Naive B cell (primary cell): ENCODE measurements around the gene STAT5A. TPM values are rescaled to one million over a fixed set of nuclear protein-coding genes. Genes with fewer than 3 reads are reported as not detected.
"Not testable (repeated sequence)": the region's sequence is repeated elsewhere in the genome, so short reads cannot be mapped to it uniquely, and the experiment has no call there.

ENCODE experiments used
- ATAC-seq, 2 donors: fragments of 150-1000 bp; cut with Tn5 transposase; 2 replicates each; pipeline ENCODE4 v1.10.0; 2021; ENCODE audit warnings: low read depth in 2 of 2, mild to moderate bottlenecking in 2 of 2, moderate library complexity in 2 of 2
- DNase-seq: peaks from one replicate; pipeline ENCODE4 v3.0.0; 2022
- H3K27ac Mint-ChIP-seq, 6 donors: one replicate each; pipeline ENCODE4 v1.8.0; 2020 to 2022; ENCODE audit warnings: mild to moderate bottlenecking in 6 of 6, mixed read lengths in 6 of 6, moderate library complexity in 5 of 6, inconsistent platforms in 2 of 6
- H3K27me3 Mint-ChIP-seq, 3 donors: one replicate each; pipeline ENCODE4 v1.8.0; 2021 to 2022; ENCODE audit warnings: mixed read lengths in 3 of 3, mild to moderate bottlenecking in 1 of 3
- H3K36me3 Mint-ChIP-seq, 2 donors: one replicate each; pipeline ENCODE4 v1.8.0; 2020 to 2022; ENCODE audit warnings: mixed read lengths in 2 of 2, inconsistent platforms in 1 of 2, mild to moderate bottlenecking in 1 of 2
- H3K4me1 Mint-ChIP-seq, 3 donors: one replicate each; pipeline ENCODE4 v1.8.0; 2020 to 2022; ENCODE audit warnings: mixed read lengths in 3 of 3, inconsistent platforms in 1 of 3, mild to moderate bottlenecking in 1 of 3, moderate library complexity in 1 of 3
- H3K4me3 Mint-ChIP-seq, 8 donors: one replicate each; pipeline ENCODE4 v1.8.0; 2020 to 2022; ENCODE audit warnings: mild to moderate bottlenecking in 8 of 8, mixed read lengths in 8 of 8, moderate library complexity in 8 of 8, inconsistent platforms in 2 of 8
- H3K9me3 Mint-ChIP-seq, 7 donors: one replicate each; pipeline ENCODE4 v1.8.0; 2020 to 2022; ENCODE audit warnings: mixed read lengths in 7 of 7, mild to moderate bottlenecking in 5 of 7, inconsistent platforms in 2 of 7, moderate library complexity in 1 of 7
- polyA plus RNA-seq, 6 donors: library from polyadenylated mRNA; unstranded; fragments of 300-500 nt; fragmentation: Illumina TruSeq; gene quantifications; one replicate each; pipeline ENCODE4 v1.2.3, GENCODE V29; 2021; ENCODE audit warnings: low read depth in 6 of 6

STAT5A gene
- polyA plus RNA-seq, 6 donors from 2014 or later = 24.6 to 53.2 (median 45.2) TPM

DNA sequence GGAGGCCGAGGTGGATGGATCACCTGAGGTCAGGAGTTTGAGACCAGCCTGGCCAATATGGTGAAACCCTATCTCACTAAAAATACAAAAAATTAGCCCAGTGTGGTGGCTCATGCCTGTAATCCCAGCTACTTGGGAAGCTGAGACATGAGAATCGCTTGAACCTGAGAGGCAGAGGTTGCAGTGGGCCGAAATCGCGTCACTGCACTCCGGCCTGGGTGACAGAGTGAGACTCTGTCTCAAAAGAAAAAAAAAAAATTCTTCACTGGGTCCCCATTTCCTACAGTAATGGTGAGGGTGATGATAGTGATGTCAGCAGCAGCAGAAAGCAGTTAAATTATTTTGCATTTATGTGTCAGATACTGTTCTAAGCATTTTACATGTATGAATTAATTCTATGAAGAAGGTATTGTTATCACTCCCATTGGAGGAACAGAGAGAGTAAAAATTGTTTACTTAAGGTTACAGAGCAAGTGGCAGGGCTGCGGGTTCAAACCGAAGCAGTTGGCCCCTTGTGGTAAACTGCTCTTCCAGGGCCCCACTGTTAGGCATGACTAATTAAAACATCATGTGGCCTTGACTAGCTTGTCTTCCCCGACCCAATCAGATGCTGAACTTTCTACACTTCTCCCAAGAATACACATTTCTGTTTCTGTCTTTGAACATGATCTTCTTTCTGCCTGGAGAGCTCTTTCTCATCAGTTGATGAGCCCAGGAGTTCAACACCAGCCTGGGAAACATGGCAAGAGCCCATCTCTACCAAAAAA lies 54.1 kb downstream of the STAT5A start:
- ATAC-seq (no peak), DNase-seq (no peak)
- peaks cover 15 to 23% of the 10 kb centered on the region in 2 donors for H3K36me3 Mint-ChIP-seq
- no peak overlapping the region for H3K27ac Mint-ChIP-seq
- H3K9me3 Mint-ChIP-seq = no peaks in the 10 kb centered on the region
- H3K4me1 Mint-ChIP-seq = peaks cover 12 to 14% (median 12%) of the 10 kb centered on the region in 3 donors
- no peaks in the 10 kb centered on the region for H3K27me3 Mint-ChIP-seq
- H3K4me3 Mint-ChIP-seq = no peak overlapping the region

GRCh38 chr17:42345396-42346073 lies 57.2 kb downstream of the STAT5A start:
- H3K9me3 Mint-ChIP-seq = no peaks in the 10 kb centered on the region
- H3K36me3 Mint-ChIP-seq = peaks cover 15 to 25% of the 10 kb centered on the region in 2 donors
- H3K27me3 Mint-ChIP-seq = no peaks in the 10 kb centered on the region
- ATAC-seq = no peak
- H3K4me3 Mint-ChIP-seq = no peak overlapping the region
- peaks cover 18 to 22% (median 18%) of the 10 kb centered on the region in 3 donors for H3K4me1 Mint-ChIP-seq
- H3K27ac Mint-ChIP-seq = peak overlapping the region in 1 of 6 donors; percentile 45
- DNase-seq = no peak

DNA sequence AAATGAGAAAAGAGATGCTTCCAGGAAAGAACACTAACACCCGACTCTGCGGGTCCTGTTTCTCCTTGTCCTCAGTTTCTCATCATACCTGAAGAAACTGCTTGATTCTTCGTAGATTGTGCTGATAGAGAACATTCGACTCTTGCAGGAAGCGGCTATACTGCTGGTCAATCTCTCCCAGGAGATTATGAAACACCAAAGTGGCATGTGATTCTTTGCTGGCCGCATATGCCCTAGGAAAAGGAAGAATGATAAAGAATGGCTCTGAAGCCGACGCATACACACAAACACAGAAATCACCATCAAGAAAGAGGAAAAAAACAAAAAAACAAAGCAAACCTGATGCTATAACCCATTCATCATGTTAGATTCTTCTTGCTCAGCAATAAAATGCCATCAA lies 58.2 kb downstream of the STAT5A start:
- H3K4me3 Mint-ChIP-seq = no peak overlapping the region
- peak overlapping the region in 1 of 6 donors; percentile 16 for H3K27ac Mint-ChIP-seq
- ATAC-seq (no peak), DNase-seq (no peak)
- H3K9me3 Mint-ChIP-seq = no peaks in the 10 kb centered on the region
- H3K27me3 Mint-ChIP-seq = no peaks in the 10 kb centered on the region
- H3K36me3 Mint-ChIP-seq = peaks cover 9 to 22% of the 10 kb centered on the region in 2 donors
- peaks cover 9 to 14% (median 12%) of the 10 kb centered on the region in 3 donors for H3K4me1 Mint-ChIP-seq

DNA sequence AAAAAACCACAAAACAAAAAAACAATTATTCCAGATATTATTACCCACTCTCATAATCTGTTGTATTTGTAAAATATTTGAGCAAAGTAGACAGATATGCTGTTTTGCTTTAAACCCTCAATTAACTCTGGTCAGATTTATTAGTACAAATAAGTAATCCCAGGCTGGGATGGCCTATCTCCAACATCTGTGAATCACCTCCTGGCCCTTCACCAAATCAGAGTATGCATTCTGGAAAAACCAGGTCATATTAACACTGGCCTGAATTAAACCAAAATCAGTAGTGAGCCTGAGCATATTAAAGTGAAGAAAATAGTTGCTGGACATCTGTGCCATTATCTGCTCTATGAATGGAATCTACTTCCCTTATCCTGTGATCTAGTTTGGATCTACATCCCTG lies 58.9 kb downstream of the STAT5A start:
- H3K27me3 Mint-ChIP-seq = no peaks in the 10 kb centered on the region
- H3K36me3 Mint-ChIP-seq = peaks cover 7 to 22% of the 10 kb centered on the region in 2 donors
- H3K4me3 Mint-ChIP-seq = no peak overlapping the region
- ATAC-seq (no peak), DNase-seq (no peak)
- no peaks in the 10 kb centered on the region for H3K9me3 Mint-ChIP-seq
- H3K4me1 Mint-ChIP-seq = peaks cover 9 to 13% (median 12%) of the 10 kb centered on the region in 3 donors
- H3K27ac Mint-ChIP-seq = peak overlapping the region in 1 of 6 donors; percentile 45

GRCh38 chr17:42347606-42348005 lies 59.3 kb downstream of the STAT5A start:
- Mint-ChIP-seq H3K27ac (peak overlapping the region in 3 of 6 donors; percentile 4 to 45 (median 33)), H3K9me3 (no peaks in the 10 kb centered on the region), H3K4me3 (no peak overlapping the region), H3K36me3 (peaks cover 7 to 19% of the 10 kb centered on the region in 2 donors), H3K27me3 (no peaks in the 10 kb centered on the region), H3K4me1 (peaks cover 9 to 13% (median 9%) of the 10 kb centered on the region in 3 donors)
- DNase-seq = no peak
- no peak for ATAC-seq

DNA sequence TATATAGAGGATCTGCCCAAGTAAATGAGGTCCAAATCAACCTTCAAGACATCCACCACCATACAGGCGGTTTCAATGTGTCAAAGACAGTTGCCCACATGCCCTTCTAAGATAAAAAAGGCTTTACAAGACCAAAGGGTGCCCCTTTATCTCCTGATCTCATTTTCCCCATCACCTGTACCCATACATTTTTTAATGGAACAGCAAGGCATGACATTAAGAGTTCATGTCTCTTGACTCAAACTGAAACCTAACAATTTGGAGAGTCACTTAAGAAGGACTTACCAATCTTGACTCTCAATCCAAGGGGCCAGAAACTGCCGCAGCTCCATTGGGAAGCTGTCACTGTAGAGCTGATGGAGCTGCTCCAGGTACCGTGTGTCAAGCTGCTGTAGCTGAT lies 59.8 kb downstream of the STAT5A start:
- H3K27me3 Mint-ChIP-seq = no peaks in the 10 kb centered on the region
- H3K9me3 Mint-ChIP-seq = no peaks in the 10 kb centered on the region
- peaks cover 7 to 17% of the 10 kb centered on the region in 2 donors for H3K36me3 Mint-ChIP-seq
- H3K4me3 Mint-ChIP-seq = no peak overlapping the region
- H3K4me1 Mint-ChIP-seq = peaks cover 8 to 13% (median 9%) of the 10 kb centered on the region in 3 donors
- ATAC-seq (no peak), DNase-seq (no peak)
- peak overlapping the region in 3 of 6 donors; percentile 11 to 53 (median 15) for H3K27ac Mint-ChIP-seq

DNA sequence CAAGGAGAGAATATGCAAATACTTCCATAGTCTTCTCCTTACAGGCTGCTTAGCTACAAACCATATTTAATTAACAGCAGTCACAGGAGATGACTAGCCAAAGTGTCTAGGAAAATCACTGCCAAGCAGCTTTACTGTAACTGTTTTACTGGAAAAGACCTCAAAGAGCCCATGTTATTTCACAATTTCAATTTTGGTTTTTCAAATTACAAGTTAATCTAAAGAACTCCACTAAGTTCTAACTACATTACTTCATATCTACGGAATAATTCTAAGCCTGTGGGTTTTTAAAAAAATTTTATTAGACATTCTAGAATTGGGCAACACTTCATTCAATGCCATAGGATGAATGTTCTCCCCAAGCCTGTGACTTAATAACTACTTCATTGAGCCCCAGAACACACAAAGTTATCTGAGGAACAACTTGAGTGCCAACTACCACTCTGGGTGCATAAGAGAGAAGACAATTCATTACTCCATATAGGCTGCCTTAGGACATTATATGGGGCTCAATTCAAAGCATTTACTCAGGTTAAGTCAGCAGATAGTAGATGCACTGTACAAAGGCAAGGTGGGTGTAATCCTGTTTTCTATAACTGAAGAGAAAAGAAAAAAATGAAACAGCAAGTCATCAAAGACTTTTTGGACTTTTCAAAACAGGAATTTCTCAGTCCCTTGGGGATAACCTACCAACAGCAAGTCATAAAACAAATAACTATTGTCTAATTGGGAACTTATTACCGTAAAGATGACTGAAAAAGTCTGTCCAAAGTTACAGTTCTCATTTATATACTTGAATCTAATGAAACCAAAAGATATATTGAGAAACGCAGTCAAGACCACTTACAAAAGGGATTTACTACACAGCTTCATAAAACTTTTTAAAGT lies 66.9 kb downstream of the STAT5A start:
- no peaks in the 10 kb centered on the region for H3K36me3 Mint-ChIP-seq
- no peaks in the 10 kb centered on the region for H3K27me3 Mint-ChIP-seq
- peak overlapping the region in 1 of 6 donors; percentile 48 for H3K27ac Mint-ChIP-seq
- no peak for DNase-seq
- peaks cover 19 to 33% (median 28%) of the 10 kb centered on the region in 3 donors for H3K4me1 Mint-ChIP-seq
- H3K9me3 Mint-ChIP-seq = no peaks in the 10 kb centered on the region
- H3K4me3 Mint-ChIP-seq = no peak overlapping the region
- ATAC-seq = no peak

DNA sequence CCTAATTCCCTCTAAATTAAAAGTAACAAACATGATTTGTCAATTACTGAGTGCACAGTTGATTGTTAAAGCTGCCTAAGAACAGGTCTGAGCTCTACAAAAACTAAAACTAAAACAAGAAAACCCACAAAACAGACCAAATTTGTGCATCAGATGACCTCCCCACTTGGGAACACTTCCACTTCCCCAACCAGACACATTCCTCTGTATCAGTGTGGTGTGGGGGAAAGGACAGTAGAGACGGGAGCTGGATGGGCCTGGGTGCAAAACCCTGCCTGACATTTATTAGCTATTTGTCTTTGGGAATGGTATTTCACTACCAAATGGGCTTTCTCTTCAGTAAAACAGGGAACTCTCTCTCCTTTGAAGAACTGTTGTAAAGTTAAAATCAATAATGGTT lies 70.1 kb downstream of the STAT5A start:
- H3K27me3 Mint-ChIP-seq = no peaks in the 10 kb centered on the region
- peaks cover 36 to 58% (median 45%) of the 10 kb centered on the region in 3 donors for H3K4me1 Mint-ChIP-seq
- H3K36me3 Mint-ChIP-seq = no peaks in the 10 kb centered on the region
- peak overlapping the region in 1 of 8 donors; percentile 2 for H3K4me3 Mint-ChIP-seq
- DNase-seq (no peak), ATAC-seq (no peak)
- no peaks in the 10 kb centered on the region for H3K9me3 Mint-ChIP-seq
- peak overlapping the region in 2 of 6 donors; percentile 56 to 66 for H3K27ac Mint-ChIP-seq

DNA sequence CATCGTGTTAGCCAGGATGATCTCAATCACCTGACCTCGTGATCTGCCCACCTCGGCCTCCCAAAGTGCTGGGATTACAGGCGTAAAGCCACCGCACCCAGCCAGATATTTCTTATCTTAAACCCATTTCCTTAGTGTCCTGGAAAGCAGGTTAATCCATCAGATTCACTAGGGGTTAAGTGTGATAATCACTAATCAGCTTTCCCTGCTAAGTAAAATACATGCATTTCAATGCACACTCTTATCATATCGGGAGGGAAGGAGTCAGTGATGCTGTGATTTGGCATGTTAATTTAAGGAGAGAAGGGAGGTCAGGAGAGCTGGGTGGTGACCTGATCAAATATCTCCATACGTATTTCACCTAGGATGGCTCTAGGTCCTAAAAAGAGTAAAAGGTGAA lies 70.8 kb downstream of the STAT5A start:
- Mint-ChIP-seq H3K4me1 (peaks cover 38 to 60% (median 47%) of the 10 kb centered on the region in 3 donors), H3K9me3 (no peaks in the 10 kb centered on the region)

GRCh38 chr17:42360388-42360787 lies 72.1 kb downstream of the STAT5A start:
- peaks cover 44 to 66% (median 46%) of the 10 kb centered on the region in 3 donors for H3K4me1 Mint-ChIP-seq
- H3K27ac Mint-ChIP-seq, ATAC-seq, H3K9me3 Mint-ChIP-seq, H3K36me3 Mint-ChIP-seq, H3K27me3 Mint-ChIP-seq, DNase-seq: not testable (repeated sequence)
- H3K4me3 Mint-ChIP-seq = peak overlapping the region in 1 of 8 donors; percentile 52

More for the DNA sequence above, 70.8 kb downstream of the STAT5A start:
- H3K36me3 Mint-ChIP-seq = no peaks in the 10 kb centered on the region
- DNase-seq (no peak), ATAC-seq (no peak)
- peak overlapping the region in 2 of 6 donors; percentile 38 to 90 for H3K27ac Mint-ChIP-seq
- no peak overlapping the region for H3K4me3 Mint-ChIP-seq
- no peaks in the 10 kb centered on the region for H3K27me3 Mint-ChIP-seq
